ENCODE measurements around the gene GRIK3. TPM values are rescaled to one million over a fixed set of nuclear protein-coding genes. Genes with fewer than 3 reads are reported as not detected.

GRIK3 gene
- total and polyA plus RNA-seq, 4 donors: 0.03 to 0.08 (median 0.05) TPM; not detected in 1

GRCh38 chr1:36984026-36984425 is 50.3 kb downstream of the GRIK3 start (continued):
- TF ChIP-seq ZBTB33 (IDR thresholded peaks at IDR 0.05) (no peak), RAD21 (IDR thresholded peaks at IDR 0.05) (no peak), MAX (IDR thresholded peaks at IDR 0.05) (no peak)

- H3K9ac ChIP-seq (ENCODE audit: low read depth in 1 of 2, low read length in 2 of 2): no peak overlapping the region
- peaks cover 0 to 3% (median 1%) of the 10 kb centered on the region in 4 donors for H3K27me3 ChIP-seq (ENCODE audit: control insufficient read depth in 4 of 4, insufficient read depth in 4 of 4, low read length in 3 of 4)
- 23% methylated on average over 13 of the region's 13 CpGs for WGBS
- no peak overlapping the region for H3K27ac ChIP-seq (ENCODE audit: low read depth in 1 of 2, low read length in 2 of 2)
- H3K4me3 ChIP-seq (ENCODE audit: low read depth in 1 of 3, low read length in 3 of 3): no peak overlapping the region
- peaks cover under 1 to 6% (median 4%) of the 10 kb centered on the region in 4 donors for H3K9me3 ChIP-seq (ENCODE audit: control insufficient read depth in 4 of 4, low read length in 3 of 4)
- no peak for TF ChIP-seq SP1 (IDR thresholded peaks at IDR 0.05)
- TF ChIP-seq NR2F2 (IDR thresholded peaks at IDR 0.05): no peak
- TF ChIP-seq ATF3 (IDR thresholded peaks at IDR 0.05): no peak
- no peak for TF ChIP-seq ZBTB33 (IDR thresholded peaks at IDR 0.05)
- TF ChIP-seq FOXA1 (IDR thresholded peaks at IDR 0.05): no peak
- no peak for TF ChIP-seq TAF1 (conservative IDR thresholded peaks at IDR 0.05)
- TF ChIP-seq HNF4G (IDR thresholded peaks at IDR 0.05): no peak
- TF ChIP-seq CTCF (IDR thresholded peaks at IDR 0.05; ENCODE audit: low read depth, low read length, missing input control): no peak
- TF ChIP-seq YY1 (IDR thresholded peaks at IDR 0.05): no peak
- TF ChIP-seq MAX (IDR thresholded peaks at IDR 0.05): no peak
- TF ChIP-seq JUND (IDR thresholded peaks at IDR 0.05): no peak
- no peak for TF ChIP-seq RAD21 (IDR thresholded peaks at IDR 0.05)
- DNase-seq (ENCODE audit: low spot score): no peak
- no peaks in the 10 kb centered on the region for H3K36me3 ChIP-seq (ENCODE audit: control insufficient read depth in 4 of 4, insufficient read depth in 3 of 4, low read depth in 1 of 4, low read length in 3 of 4)
- no peaks in the 10 kb centered on the region for H3K4me1 ChIP-seq (ENCODE audit: control insufficient read depth in 4 of 4, insufficient read depth in 4 of 4, low read length in 3 of 4)
These were observed 51.6 kb downstream of the GRIK3 start for GRCh38 chr1:36982709-36983108.

- Histone ChIP-seq H3K4me3 (ENCODE audit: low read depth in 1 of 3, low read length in 3 of 3) (no peak overlapping the region), H3K27ac (ENCODE audit: low read depth in 1 of 2, low read length in 2 of 2) (no peak overlapping the region), H3K36me3 (ENCODE audit: control insufficient read depth in 4 of 4, insufficient read depth in 3 of 4, low read depth in 1 of 4, low read length in 3 of 4) (no peaks in the 10 kb centered on the region), H3K27me3 (ENCODE audit: control insufficient read depth in 4 of 4, insufficient read depth in 4 of 4, low read length in 3 of 4) (peaks cover 0 to 3% (median 1%) of the 10 kb centered on the region in 4 donors), H3K4me1 (ENCODE audit: control insufficient read depth in 4 of 4, insufficient read depth in 4 of 4, low read length in 3 of 4) (no peaks in the 10 kb centered on the region), H3K9me3 (ENCODE audit: control insufficient read depth in 4 of 4, low read length in 3 of 4) (peaks cover 2 to 10% (median 4%) of the 10 kb centered on the region in 4 donors), H3K9ac (ENCODE audit: low read depth in 1 of 2, low read length in 2 of 2) (no peak overlapping the region)
- no peak for DNase-seq (ENCODE audit: low spot score)
- 60% methylated on average over 18 of the region's 18 CpGs for WGBS
- TF ChIP-seq SP1 (IDR thresholded peaks at IDR 0.05) (no peak), FOXA1 (IDR thresholded peaks at IDR 0.05) (no peak), RXRA (IDR thresholded peaks at IDR 0.05) (no peak), ZBTB33 (IDR thresholded peaks at IDR 0.05) (no peak), EGR1 (IDR thresholded peaks at IDR 0.05; ENCODE audit: low read depth in 2 of 2) (no peak), JUND (IDR thresholded peaks at IDR 0.05) (no peak), HNF4A (conservative IDR thresholded peaks at IDR 0.05) (no peak)
These were observed 52.3 kb downstream of the GRIK3 start for GRCh38 chr1:36981771-36982622.

Data from liver (tissue), 9 donors.